ENCODE measurements around the gene IFIT5.
A peak's percentile ranks its signal among the peaks of the same experiment; 100 is the strongest.

The IFIT5 gene

DNA sequence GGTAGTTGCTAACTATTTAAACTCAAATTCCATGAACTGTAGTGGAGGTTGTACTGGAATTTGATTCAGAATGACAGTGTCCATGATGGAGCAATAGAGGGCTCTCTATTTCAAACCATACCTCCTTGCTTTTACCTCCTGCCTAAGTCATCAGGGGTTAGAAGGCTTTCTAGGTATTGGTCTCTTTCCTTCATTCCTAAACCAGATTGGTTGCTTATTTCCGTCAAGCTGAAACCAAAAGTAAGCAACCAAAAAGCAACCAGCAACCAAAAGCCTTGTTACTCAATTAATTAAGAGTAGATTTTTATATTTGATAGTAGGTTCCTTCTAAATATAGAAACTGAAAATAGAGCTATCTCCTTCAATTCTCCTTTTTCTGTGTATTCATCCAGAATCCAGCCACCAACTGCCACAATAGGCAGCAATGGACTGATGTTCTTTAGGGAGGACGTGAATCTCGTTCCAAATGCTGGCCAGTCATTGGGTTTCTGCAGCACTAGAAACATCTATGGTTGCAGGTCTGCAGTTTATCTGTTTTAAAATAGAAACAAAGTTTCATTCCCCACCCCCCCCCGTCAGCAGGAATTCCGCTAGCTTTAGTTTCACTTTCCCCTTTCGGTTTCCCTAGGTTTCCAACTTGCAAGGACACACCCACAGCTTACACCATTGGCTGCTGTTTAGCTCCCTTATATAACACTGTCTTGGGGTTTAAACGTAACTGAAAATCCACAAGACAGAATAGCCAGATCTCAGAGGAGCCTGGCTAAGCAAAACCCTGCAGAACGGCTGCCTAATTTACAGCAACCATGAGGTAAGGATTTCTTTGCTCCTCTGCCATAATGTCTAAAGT is 22.2 kb upstream of the IFIT5 start, which contains the start of gene IFIT1:
TSS of gene IFIT1 (plus strand) at position 717 of the 850 bp plus-strand sequence. CDS start at position 807, 90 bp downstream.
- TF ChIP-seq EZH2phosphoT487 (IDR thresholded peaks at IDR 0.05; ENCODE audit: borderline replicate concordance) = no peak
- TF ChIP-seq, protein P1, sequence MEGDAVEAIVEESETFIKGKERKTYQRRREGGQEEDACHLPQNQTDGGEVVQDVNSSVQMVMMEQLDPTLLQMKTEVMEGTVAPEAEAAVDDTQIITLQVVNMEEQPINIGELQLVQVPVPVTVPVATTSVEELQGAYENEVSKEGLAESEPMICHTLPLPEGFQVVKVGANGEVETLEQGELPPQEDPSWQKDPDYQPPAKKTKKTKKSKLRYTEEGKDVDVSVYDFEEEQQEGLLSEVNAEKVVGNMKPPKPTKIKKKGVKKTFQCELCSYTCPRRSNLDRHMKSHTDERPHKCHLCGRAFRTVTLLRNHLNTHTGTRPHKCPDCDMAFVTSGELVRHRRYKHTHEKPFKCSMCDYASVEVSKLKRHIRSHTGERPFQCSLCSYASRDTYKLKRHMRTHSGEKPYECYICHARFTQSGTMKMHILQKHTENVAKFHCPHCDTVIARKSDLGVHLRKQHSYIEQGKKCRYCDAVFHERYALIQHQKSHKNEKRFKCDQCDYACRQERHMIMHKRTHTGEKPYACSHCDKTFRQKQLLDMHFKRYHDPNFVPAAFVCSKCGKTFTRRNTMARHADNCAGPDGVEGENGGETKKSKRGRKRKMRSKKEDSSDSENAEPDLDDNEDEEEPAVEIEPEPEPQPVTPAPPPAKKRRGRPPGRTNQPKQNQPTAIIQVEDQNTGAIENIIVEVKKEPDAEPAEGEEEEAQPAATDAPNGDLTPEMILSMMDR (conservative IDR thresholded peaks at IDR 0.05; ENCODE audit: low read length) = peak; percentile 30; the same call in 1 of the 2 replicates
- no peaks in the 10 kb centered on the region for H4K20me1 ChIP-seq (ENCODE audit: insufficient read depth, low read length, poor library complexity, severe bottlenecking)
- H3K9me2 ChIP-seq (replicated peaks; ENCODE audit: low read depth, low read length) = no peaks in the 10 kb centered on the region
- no peaks in the 10 kb centered on the region for H3K9me3 ChIP-seq (ENCODE audit: insufficient read depth, low read depth, low read length)
- peak within 1 kb of the TSS; percentile 79 for H3K9ac ChIP-seq (ENCODE audit: low read depth, low read length, poor library complexity, severe bottlenecking)
- H3K27me3 ChIP-seq (ENCODE audit: insufficient read depth, low read length, poor library complexity, severe bottlenecking) = no peaks in the 10 kb centered on the region
- H2AFZ ChIP-seq (ENCODE audit: low read length) = peak within 1 kb of the TSS; percentile 85
- H3F3A ChIP-seq (ENCODE audit: low read depth) = no peaks in the 10 kb centered on the region
- no peaks in the 10 kb centered on the region for H3K79me2 ChIP-seq (ENCODE audit: insufficient read depth, low read length)
- peak within 1 kb of the TSS; percentile 87 for H3K4me2 ChIP-seq (ENCODE audit: low read depth, low read length, poor library complexity, severe bottlenecking)
- peak within 1 kb of the TSS; percentile 84 for H3K4me3 ChIP-seq (ENCODE audit: low read length, poor library complexity, severe bottlenecking)
- H3K4me1 ChIP-seq (ENCODE audit: insufficient read depth, low read length, poor library complexity, severe bottlenecking) = peaks cover 15% of the 10 kb centered on the region
- H3K36me3 ChIP-seq (ENCODE audit: insufficient read depth, low read length) = no peaks in the 10 kb centered on the region

DNA sequence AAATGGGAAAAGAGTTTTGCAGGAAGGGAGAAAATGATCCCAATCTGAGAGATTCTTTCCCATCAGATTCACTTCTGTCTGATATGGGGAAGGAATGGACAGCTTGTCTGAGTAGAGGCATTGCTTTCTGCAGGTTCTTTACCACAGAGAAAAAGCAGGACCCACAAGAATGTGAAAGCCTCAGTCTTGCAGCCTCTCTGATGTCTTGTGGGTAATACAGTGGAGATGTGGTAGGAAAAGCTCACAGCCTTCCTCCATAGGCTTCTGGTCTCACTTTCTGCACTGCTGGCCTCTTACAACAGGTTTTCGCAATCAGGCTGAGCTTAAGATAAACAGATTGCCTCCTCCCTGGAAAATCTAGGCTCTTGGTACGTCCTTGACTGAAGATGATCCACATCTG is 21.4 kb upstream of the IFIT5 start:
- Histone ChIP-seq H3K4me2 (ENCODE audit: low read depth, low read length, poor library complexity, severe bottlenecking) (peak overlapping the region; percentile 87), H3K9me2 (replicated peaks; ENCODE audit: low read depth, low read length) (no peaks in the 10 kb centered on the region), H3K36me3 (ENCODE audit: insufficient read depth, low read length) (no peaks in the 10 kb centered on the region), H4K20me1 (ENCODE audit: insufficient read depth, low read length, poor library complexity, severe bottlenecking) (no peaks in the 10 kb centered on the region), H3K27me3 (ENCODE audit: insufficient read depth, low read length, poor library complexity, severe bottlenecking) (no peaks in the 10 kb centered on the region), H2AFZ (ENCODE audit: low read length) (peak overlapping the region; percentile 85), H3K79me2 (ENCODE audit: insufficient read depth, low read length) (no peaks in the 10 kb centered on the region), H3K4me1 (ENCODE audit: insufficient read depth, low read length, poor library complexity, severe bottlenecking) (peaks cover 15% of the 10 kb centered on the region), H3F3A (ENCODE audit: low read depth) (no peaks in the 10 kb centered on the region), H3K9ac (ENCODE audit: low read depth, low read length, poor library complexity, severe bottlenecking) (peak overlapping the region; percentile 79), H3K9me3 (ENCODE audit: insufficient read depth, low read depth, low read length) (no peaks in the 10 kb centered on the region), H3K4me3 (ENCODE audit: low read length, poor library complexity, severe bottlenecking) (peak overlapping the region; percentile 84)
- TF ChIP-seq, protein P1 (conservative IDR thresholded peaks at IDR 0.05; ENCODE audit: low read length) = no peak
- no peak for TF ChIP-seq EZH2phosphoT487 (IDR thresholded peaks at IDR 0.05; ENCODE audit: borderline replicate concordance)

DNA sequence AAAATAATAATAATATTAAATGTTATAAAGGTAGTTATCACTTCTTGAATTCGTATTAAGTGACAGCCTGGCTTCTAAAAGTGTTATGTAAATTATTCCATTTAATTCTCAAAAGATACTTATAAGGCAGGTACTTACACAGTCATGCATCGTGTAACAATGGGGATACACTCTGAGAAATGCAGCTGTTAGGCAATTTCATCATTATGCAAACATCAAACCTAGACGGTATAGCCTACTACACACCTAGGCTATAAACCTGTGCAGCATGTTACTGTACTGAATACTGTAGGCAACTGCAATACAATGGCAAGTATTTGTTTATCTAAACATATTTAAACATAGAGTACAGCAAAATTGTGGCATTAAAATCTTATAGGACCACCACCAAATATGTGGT is 20.5 kb upstream of the IFIT5 start:
- Histone ChIP-seq H4K20me1 (ENCODE audit: insufficient read depth, low read length, poor library complexity, severe bottlenecking) (no peaks in the 10 kb centered on the region), H3K9ac (ENCODE audit: low read depth, low read length, poor library complexity, severe bottlenecking) (no peak overlapping the region), H2AFZ (ENCODE audit: low read length) (no peak overlapping the region), H3K4me1 (ENCODE audit: insufficient read depth, low read length, poor library complexity, severe bottlenecking) (peaks cover 15% of the 10 kb centered on the region), H3F3A (ENCODE audit: low read depth) (no peaks in the 10 kb centered on the region), H3K36me3 (ENCODE audit: insufficient read depth, low read length) (no peaks in the 10 kb centered on the region), H3K9me2 (replicated peaks; ENCODE audit: low read depth, low read length) (no peaks in the 10 kb centered on the region), H3K4me3 (ENCODE audit: low read length, poor library complexity, severe bottlenecking) (no peak overlapping the region), H3K79me2 (ENCODE audit: insufficient read depth, low read length) (no peaks in the 10 kb centered on the region), H3K4me2 (ENCODE audit: low read depth, low read length, poor library complexity, severe bottlenecking) (no peak overlapping the region), H3K27me3 (ENCODE audit: insufficient read depth, low read length, poor library complexity, severe bottlenecking) (no peaks in the 10 kb centered on the region), H3K9me3 (ENCODE audit: insufficient read depth, low read depth, low read length) (no peaks in the 10 kb centered on the region)
- no peak for TF ChIP-seq EZH2phosphoT487 (IDR thresholded peaks at IDR 0.05; ENCODE audit: borderline replicate concordance)
- TF ChIP-seq, protein P1 (conservative IDR thresholded peaks at IDR 0.05; ENCODE audit: low read length) = no peak
